K562 (cell line): Measurements from ENCODE around the gene NPAS3. TPM values are rescaled to one million over a fixed set of nuclear protein-coding genes. Genes with fewer than 3 reads are reported as not detected.

Source experiments
- ATAC-seq: fragments of 200-7000 bp; cut with Tn5 transposase; 3 replicates; pipeline ENCODE4 v1.9.1; 2020; ENCODE audit warnings: moderate library complexity
- BruUV-seq: library from RNA; stranded (reverse); fragments of 400-500 nt; replicated peaks from 2 replicates; lab custom pipeline; 2021; lab: Mats Ljungman, UMichigan
- CTCF ChIA-PET: fragments of 300-600 bp; formaldehyde crosslinking; extraction: SDS; loops from one replicate; lab custom pipeline; 2021; ENCODE audit warnings: low intra/inter-chr PET ratio; lab: Yijun Ruan, JAX
- POLR2A ChIA-PET: fragments of 300-600, 350-650 bp; sonication (Branson Sonifier 250); formaldehyde crosslinking; extraction: SDS; loops from one replicate; lab custom pipeline; 2021; ENCODE audit warnings: antibody characterized with exemption, inconsistent platforms; lab: Yijun Ruan, JAX
- DNase-seq, 4 experiments: peaks; one replicate each; pipeline versions ENCODE4 v3.0.0 to v3.0.0-alpha.2; 2011 to 2018; ENCODE audit warnings: low spot score in 3 of 4, mixed read lengths in 3 of 4; ENCODE audit errors: extremely low read depth in 1 of 4
- FAIRE-seq: peaks from 2 replicates; lab custom pipeline; 2011; peaks lifted over from hg19 to GRCh38; lab: Jason Lieb, UNC
- H2AFZ ChIP-seq: 2 replicates; pipeline ENCODE4 v1.6.0; 2011; ENCODE audit warnings: low read depth, low read length, control low read depth, inconsistent platforms
- H3K27ac ChIP-seq: fragments of 200-600 bp; 3 replicates; pipeline ENCODE4 v1.8.0; 2011; ENCODE audit warnings: low read depth, mild to moderate bottlenecking, control low read depth, inconsistent platforms, low read length, moderate library complexity, mixed read lengths; ENCODE audit errors: extremely low read depth
- H3K27me3 ChIP-seq, 2 experiments: fragments of 300-600 bp in 1 of 2; 2 replicates in 1 of 2; 3 replicates in 1 of 2; pipeline versions ENCODE4 v1.6.0 to v1.8.0; 2011; ENCODE audit warnings: inconsistent platforms in 2 of 2, low read length in 2 of 2, mild to moderate bottlenecking in 1 of 2, mixed read lengths in 1 of 2, moderate library complexity in 1 of 2; ENCODE audit not compliant: control insufficient read depth in 2 of 2, insufficient read depth in 2 of 2
- H3K36me3 ChIP-seq: fragments of 300-600 bp; 3 replicates; pipeline ENCODE4 v1.8.0; 2011; ENCODE audit warnings: mild to moderate bottlenecking, low read length, inconsistent platforms; ENCODE audit not compliant: control insufficient read depth, insufficient read depth
- H3K4me1 ChIP-seq, 2 experiments: fragments of 200-600 bp in 1 of 2; replicated peaks in 1 of 2; 2 replicates in 1 of 2; 3 replicates in 1 of 2; pipeline versions ENCODE4 v1.5.1 to v1.8.0; 2011; ENCODE audit warnings: inconsistent platforms in 2 of 2, low read length in 2 of 2, mild to moderate bottlenecking in 1 of 2, mixed read lengths in 1 of 2, moderate library complexity in 1 of 2; ENCODE audit not compliant: control insufficient read depth in 2 of 2, insufficient read depth in 2 of 2
- H3K4me2 ChIP-seq: 2 replicates; pipeline ENCODE4 v1.6.1; 2011; ENCODE audit warnings: low read length, control low read depth, inconsistent platforms, mixed read lengths; ENCODE audit not compliant: insufficient read depth
- H3K4me3 ChIP-seq: fragments of 200-600 bp; sonication (generic), shearing (Covaris generic); 2 replicates; pipeline ENCODE4 v1.5.1; 2016; ENCODE audit warnings: control low read depth, inconsistent platforms
- H3K79me2 ChIP-seq: fragments of 200-600 bp; 3 replicates; pipeline ENCODE4 v1.8.0; 2011; ENCODE audit warnings: low read length, inconsistent platforms; ENCODE audit not compliant: control insufficient read depth, insufficient read depth
- H3K9ac ChIP-seq, 2 experiments: 2 replicates each; pipeline versions ENCODE4 v1.6.0 to v1.6.1; 2011; ENCODE audit warnings: low read depth in 2 of 2, low read length in 2 of 2, control low read depth in 1 of 2, inconsistent platforms in 1 of 2, mild to moderate bottlenecking in 1 of 2, mixed read lengths in 1 of 2; ENCODE audit not compliant: insufficient read depth in 1 of 2
- H3K9me1 ChIP-seq: one replicate; pipeline ENCODE4 v1.6.0; 2011; ENCODE audit warnings: inconsistent platforms, mild to moderate bottlenecking, low read length, moderate library complexity; ENCODE audit not compliant: control insufficient read depth, insufficient read depth
- H3K9me3 ChIP-seq: replicated peaks from 2 replicates; pipeline ENCODE4 v1.5.1; 2011; ENCODE audit warnings: low read depth, low read length, inconsistent platforms; ENCODE audit not compliant: control insufficient read depth, insufficient read depth
- H4K20me1 ChIP-seq: replicated peaks from 2 replicates; pipeline ENCODE4 v1.6.1; 2011; ENCODE audit warnings: low read length, inconsistent platforms, mixed read lengths; ENCODE audit not compliant: control insufficient read depth, insufficient read depth
- ARID2 ChIP-seq: fragments of 450-650 bp; IDR thresholded peaks from 2 replicates; pipeline ENCODE4 v1.6.1; 2017; ENCODE audit warnings: antibody characterized with exemption, mild to moderate bottlenecking
- ARID4B ChIP-seq: sonication (generic); formaldehyde crosslinking; IDR thresholded peaks from 2 replicates; pipeline ENCODE4 v1.8.0; 2022; ENCODE audit warnings: mild to moderate bottlenecking, missing genetic modification reagents
- BCL6 ChIP-seq: fragments of 250-450 bp; sonication (Bioruptor Pico); IDR thresholded peaks from 2 replicates; pipeline ENCODE4 v1.4.0; 2020
- CTCFL ChIP-seq: IDR thresholded peaks from 2 replicates; pipeline ENCODE4 v1.6.1; 2011; ENCODE audit warnings: borderline replicate concordance, low read depth, mild to moderate bottlenecking, moderate library complexity, low read length; ENCODE audit not compliant: insufficient read depth, poor library complexity, severe bottlenecking
- DMBX1 ChIP-seq: fragments of 250-450 bp; sonication (Bioruptor Pico); IDR thresholded peaks from 2 replicates; pipeline ENCODE4 v1.8.0; 2022; ENCODE audit warnings: inconsistent platforms, mild to moderate bottlenecking, moderate library complexity, borderline replicate concordance
- HLTF ChIP-seq: fragments of 450-650 bp; IDR thresholded peaks from 2 replicates; pipeline ENCODE4 v1.6.1; 2016
- NFATC3 ChIP-seq: fragments of 450-650 bp; IDR thresholded peaks from 2 replicates; pipeline ENCODE4 v1.6.1; 2017; ENCODE audit warnings: mild to moderate bottlenecking
- SETDB1 ChIP-seq: IDR thresholded peaks from one replicate; pipeline ENCODE4 v1.6.1; 2012; ENCODE audit warnings: low read length, control low read depth, inconsistent platforms
- ZNF133 ChIP-seq: fragments of 250-450 bp; sonication (Bioruptor Pico); IDR thresholded peaks from 2 replicates; pipeline ENCODE4 v1.4.0; 2020; ENCODE audit warnings: mild to moderate bottlenecking
- ZNF212 ChIP-seq: fragments of 450-650 bp; formaldehyde crosslinking; IDR thresholded peaks from 2 replicates; pipeline ENCODE4 v1.4.0; 2020; ENCODE audit warnings: mild to moderate bottlenecking
- ZNF239 ChIP-seq: fragments of 250-450 bp; sonication (Bioruptor Pico); IDR thresholded peaks from 2 replicates; pipeline ENCODE4 v1.4.0; 2020; ENCODE audit warnings: mild to moderate bottlenecking
- ZNF445 ChIP-seq: fragments of 250-450 bp; sonication (Bioruptor Pico); IDR thresholded peaks from 2 replicates; pipeline ENCODE4 v1.4.0; 2020; ENCODE audit warnings: low read depth, mild to moderate bottlenecking, moderate library complexity
- ZNF699 ChIP-seq: fragments of 250-450 bp; sonication (Bioruptor Pico); IDR thresholded peaks from 2 replicates; pipeline ENCODE4 v1.8.0; 2021; ENCODE audit warnings: mild to moderate bottlenecking, moderate library complexity; ENCODE audit not compliant: insufficient replicate concordance
- whole genome bisulfite sequencing: fragments of 100-300 bp; shearing (Covaris generic); methylation state at CpG from one replicate; pipeline ENCODE4 v1.1.6; 2016; ENCODE audit warnings: low coverage, mixed read lengths; ENCODE audit not compliant: insufficient coverage; ENCODE audit errors: missing lambda C conversion rate; 5-methylcytosine and 5-hydroxymethylcytosine counted together
- in situ Hi-C: fragments of 300-500 bp; cut with MboI; formaldehyde crosslinking; loops from 4 replicates; pipeline ENCODE4 v1.15.0; 2018; ENCODE audit warnings: inconsistent platforms, mixed read lengths
- intact Hi-C: fragments of 100-400 bp; cut with micrococcal nuclease; formaldehyde crosslinking; loops from 2 replicates; pipeline ENCODE4 v1.14.2; 2022
- polyA plus RNA-seq, 8 experiments: library from polyadenylated mRNA; depleted of rRNA in 4 of 8; stranded (reverse) in 5 of 8; unstranded in 3 of 8; fragments of >200 nt; fragmentation: Nextera tagmentation in 2 of 8; fragmentation: Illumina TruSeq in 1 of 8; extraction: Ambion mirVana in 2 of 8; extraction: Trizol in 1 of 8; gene quantifications; 2 replicates each; pipeline versions ENCODE4 v1.2.1 to v1.2.3, GENCODE V29; 2011 to 2014; ENCODE audit warnings: inconsistent platforms in 1 of 8, missing spikeins in 1 of 8
- total RNA-seq, 7 experiments: library from RNA; depleted of rRNA in 6 of 7; stranded (reverse); fragments of >200 nt in 6 of 7; fragmentation: Illumina TruSeq in 2 of 7; extraction: Trizol in 2 of 7; gene quantifications; 2 replicates each; pipeline versions ENCODE4 v1.2.1 to v1.2.3, GENCODE V29; 2011 to 2021; ENCODE audit warnings: low replicate concordance in 1 of 7
- TF ChIP-seq, protein P1 (sequence below): fragments of 450-650 bp; IDR thresholded peaks from 2 replicates; pipeline ENCODE4 v1.6.1; 2016; ENCODE audit warnings: mild to moderate bottlenecking

The NPAS3 gene
- total and polyA plus RNA-seq, 9 of the 15 experiments (the other 6 are each of a cell fraction or from before 2014, with no cell fraction given), result 0.04 TPM; not detected in 8

GRCh38 chr14:33704481-33704880, 765.8 kb downstream of the NPAS3 start:
- H3K9me3 ChIP-seq, result no peaks in the 10 kb centered on the region
- no peak overlapping the region for H3K4me3 ChIP-seq
- ATAC-seq, result no peak
- no peaks in the 10 kb centered on the region for H3K9me1 ChIP-seq
- H3K9ac ChIP-seq, result no peak overlapping the region
- BruUV-seq, result no TSS peak
- no peak overlapping the region for H3K4me2 ChIP-seq
- no peaks in the 10 kb centered on the region for H4K20me1 ChIP-seq
- no CpG with 5 or more reads among the region's 2 CpGs for whole genome bisulfite sequencing
- no peak for FAIRE-seq
- no peaks in the 10 kb centered on the region for H3K79me2 ChIP-seq
- intact Hi-C loops (no loop called here), in situ Hi-C loops (no loop called here)
- no peaks in the 10 kb centered on the region for H3K36me3 ChIP-seq
- H2AFZ ChIP-seq, result no peak overlapping the region
- DNase-seq, result no peak
- ChIA-PET POLR2A (interaction anchor here (0.6 kb wide), 1 partner anchor 603 kb away, joined by 4 read pairs; no protein-coding TSS in a partner anchor), CTCF (no interaction called here)
- peaks cover 0 to 6% of the 10 kb centered on the region in 2 experiments; a peak in 1 of 5 replicates for H3K27me3 ChIP-seq
- H3K27ac ChIP-seq, result no peak overlapping the region
- no peaks in the 10 kb centered on the region for H3K4me1 ChIP-seq
- TF ChIP-seq CTCFL (no peak), HLTF (no peak), ARID2 (no peak), ZNF445 (no peak), ZNF699 (CRISPR knock-in tag) (no peak), SETDB1 (no peak), ZNF212 (no peak), DMBX1 (CRISPR knock-in tag) (no peak), NFATC3 (no peak), ZNF239 (no peak), BCL6 (CRISPR knock-in tag) (no peak), ARID4B (no peak), ZNF133 (CRISPR knock-in tag) (no peak)
- TF ChIP-seq, protein P1, sequence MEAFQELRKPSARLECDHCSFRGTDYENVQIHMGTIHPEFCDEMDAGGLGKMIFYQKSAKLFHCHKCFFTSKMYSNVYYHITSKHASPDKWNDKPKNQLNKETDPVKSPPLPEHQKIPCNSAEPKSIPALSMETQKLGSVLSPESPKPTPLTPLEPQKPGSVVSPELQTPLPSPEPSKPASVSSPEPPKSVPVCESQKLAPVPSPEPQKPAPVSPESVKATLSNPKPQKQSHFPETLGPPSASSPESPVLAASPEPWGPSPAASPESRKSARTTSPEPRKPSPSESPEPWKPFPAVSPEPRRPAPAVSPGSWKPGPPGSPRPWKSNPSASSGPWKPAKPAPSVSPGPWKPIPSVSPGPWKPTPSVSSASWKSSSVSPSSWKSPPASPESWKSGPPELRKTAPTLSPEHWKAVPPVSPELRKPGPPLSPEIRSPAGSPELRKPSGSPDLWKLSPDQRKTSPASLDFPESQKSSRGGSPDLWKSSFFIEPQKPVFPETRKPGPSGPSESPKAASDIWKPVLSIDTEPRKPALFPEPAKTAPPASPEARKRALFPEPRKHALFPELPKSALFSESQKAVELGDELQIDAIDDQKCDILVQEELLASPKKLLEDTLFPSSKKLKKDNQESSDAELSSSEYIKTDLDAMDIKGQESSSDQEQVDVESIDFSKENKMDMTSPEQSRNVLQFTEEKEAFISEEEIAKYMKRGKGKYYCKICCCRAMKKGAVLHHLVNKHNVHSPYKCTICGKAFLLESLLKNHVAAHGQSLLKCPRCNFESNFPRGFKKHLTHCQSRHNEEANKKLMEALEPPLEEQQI, result no peak
